NCI-H1930 (cell line): ENCODE data around the gene SDHA.
"Not testable (repeated sequence)": the region's sequence is repeated elsewhere in the genome, so short reads cannot be mapped to it uniquely, and the experiment has no call there.

ENCODE experiments used
- DNase-seq, 2 experiments: peaks; one replicate each; lab custom pipeline; 2025; lab: John Stamatoyannopoulos, UW

Gene SDHA

GRCh38 chr5:198516-199196, 19.5 kb upstream of the SDHA start:
- no peak for DNase-seq

- DNase-seq = no peak
These were observed 18.7 kb upstream of the SDHA start for GRCh38 chr5:199197-199949.

- DNase-seq = no peak
These were observed 18.0 kb upstream of the SDHA start for GRCh38 chr5:199950-200645.

GRCh38 chr5:200985-201384, 17.1 kb upstream of the SDHA start:
- no peak for DNase-seq

- DNase-seq = no peak
These were observed 16.4 kb upstream of the SDHA start for GRCh38 chr5:201672-202071.

- DNase-seq = no peak
These were observed 14.7 kb upstream of the SDHA start for GRCh38 chr5:203246-203930.

DNA sequence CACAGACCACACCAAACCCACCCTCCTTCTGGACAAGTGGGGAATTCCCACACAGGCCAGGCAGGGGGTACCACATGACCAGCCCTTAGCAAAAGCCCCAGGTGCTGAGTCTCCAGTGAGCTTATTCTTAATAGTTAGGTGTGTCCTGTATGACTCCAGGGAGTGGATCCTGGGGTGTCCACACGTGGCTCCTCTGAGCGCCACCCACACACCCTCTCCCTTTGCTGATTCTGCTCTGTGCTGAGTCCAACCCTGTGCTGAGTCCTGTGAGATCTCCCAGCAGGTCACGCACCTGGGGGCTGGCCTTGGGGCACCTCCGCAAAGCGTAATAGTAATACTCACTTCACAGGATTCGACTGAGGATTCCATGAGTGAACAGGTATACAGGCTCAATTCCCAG, 14.1 kb upstream of the SDHA start:
- no peak for DNase-seq

DNA sequence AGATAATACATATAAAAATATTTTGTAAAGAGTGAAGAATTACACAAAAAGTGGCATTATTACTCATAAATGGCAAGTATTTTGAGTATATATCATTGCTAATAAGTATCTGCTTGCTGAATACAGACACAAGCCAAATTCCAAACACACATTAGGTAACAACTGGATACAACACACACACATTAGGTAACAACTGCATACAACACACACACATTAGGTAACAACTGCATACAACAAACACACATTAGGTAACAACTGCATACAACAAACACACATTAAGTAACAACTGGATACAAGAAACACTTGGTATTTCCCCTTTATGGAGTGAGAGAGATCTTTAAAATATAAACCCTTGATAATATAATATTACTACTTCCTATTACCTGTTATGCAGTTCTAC, 13.7 kb upstream of the SDHA start:
- no peak for DNase-seq

DNA sequence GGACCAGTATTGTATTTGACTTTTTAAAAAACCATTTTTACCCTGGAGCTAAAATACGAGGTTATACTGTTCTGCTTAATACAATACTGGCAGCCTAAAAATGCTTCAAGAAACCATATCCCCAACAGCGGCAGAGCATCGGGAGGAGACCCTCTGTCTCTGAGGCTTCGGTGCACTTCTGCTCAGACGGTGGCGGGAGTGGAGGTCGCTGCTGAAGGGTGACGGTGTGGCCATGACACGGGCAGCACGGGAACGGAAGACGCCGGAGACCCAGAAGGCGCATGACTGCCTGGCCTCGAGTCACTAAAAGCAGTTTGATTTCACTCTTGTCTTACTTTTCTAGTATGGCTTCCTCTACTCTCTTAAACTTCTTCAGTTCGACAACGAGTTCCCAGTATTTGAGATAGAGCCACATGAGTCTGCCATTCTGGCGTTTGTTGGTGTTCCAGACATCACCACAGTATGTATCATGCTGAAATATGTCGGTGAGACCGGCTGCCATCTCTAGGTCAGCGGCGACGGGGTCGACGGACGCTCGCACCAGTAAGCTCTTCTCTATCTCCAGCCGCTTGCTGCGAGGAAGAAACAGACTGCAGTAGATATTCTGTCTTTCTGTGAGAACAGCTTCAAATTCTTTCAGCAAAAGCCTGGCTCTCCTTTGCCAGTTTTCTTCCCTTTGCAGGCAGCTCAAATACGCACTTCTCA, 13.0 kb upstream of the SDHA start:
- DNase-seq = no peak

GRCh38 chr5:206406-206805, 11.7 kb upstream of the SDHA start:
- DNase-seq = no peak

- DNase-seq = no peak
These were observed 11.1 kb upstream of the SDHA start for GRCh38 chr5:206927-207536.

- DNase-seq = no peak
These were observed 10.5 kb upstream of the SDHA start for GRCh38 chr5:207599-207998.

GRCh38 chr5:208449-209114, 9.5 kb upstream of the SDHA start:
- DNase-seq = no peak

- DNase-seq = no peak
These were observed 4.2 kb upstream of the SDHA start for GRCh38 chr5:213803-214395.

DNA sequence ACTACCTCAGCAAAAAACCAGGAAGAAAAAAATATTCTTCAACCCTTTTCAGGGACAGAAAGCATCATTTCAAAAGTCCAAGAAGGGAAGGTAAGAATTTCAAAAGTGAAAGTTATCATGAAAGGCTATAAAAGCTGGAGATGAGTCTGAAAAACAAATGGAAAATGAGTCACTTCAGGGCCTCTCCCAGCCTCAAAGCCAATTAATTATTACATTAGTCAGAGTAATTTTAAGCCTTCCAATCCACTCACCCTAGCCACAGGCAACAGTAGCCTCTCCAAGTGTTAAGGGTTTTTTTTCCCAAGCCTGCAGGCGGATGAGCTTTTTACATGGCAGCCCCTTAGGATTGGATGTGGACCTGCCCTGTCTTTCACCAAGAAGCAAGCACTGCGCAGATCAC, 2.9 kb upstream of the SDHA start:
- not testable (repeated sequence) for DNase-seq

DNA sequence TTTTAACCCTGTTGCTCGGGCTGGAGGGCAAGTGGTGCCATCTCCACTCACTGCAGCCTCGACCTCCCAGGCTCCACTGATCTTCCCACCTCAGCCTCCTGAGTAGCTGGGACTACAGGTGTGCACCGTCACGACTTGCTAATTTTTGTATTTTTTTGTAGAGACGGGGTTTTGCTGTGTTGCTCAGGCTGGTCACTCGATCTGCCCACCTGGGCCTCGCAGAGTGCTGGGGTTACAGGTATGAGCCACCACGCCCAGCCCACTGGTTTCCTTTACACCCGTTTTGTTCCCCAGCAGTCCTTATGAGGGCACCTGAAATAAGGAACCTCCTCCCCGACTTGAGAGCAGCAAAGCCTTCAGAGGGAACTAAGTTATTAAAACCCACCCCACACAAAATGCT, 2.0 kb upstream of the SDHA start:
- DNase-seq = not testable (repeated sequence)

DNA sequence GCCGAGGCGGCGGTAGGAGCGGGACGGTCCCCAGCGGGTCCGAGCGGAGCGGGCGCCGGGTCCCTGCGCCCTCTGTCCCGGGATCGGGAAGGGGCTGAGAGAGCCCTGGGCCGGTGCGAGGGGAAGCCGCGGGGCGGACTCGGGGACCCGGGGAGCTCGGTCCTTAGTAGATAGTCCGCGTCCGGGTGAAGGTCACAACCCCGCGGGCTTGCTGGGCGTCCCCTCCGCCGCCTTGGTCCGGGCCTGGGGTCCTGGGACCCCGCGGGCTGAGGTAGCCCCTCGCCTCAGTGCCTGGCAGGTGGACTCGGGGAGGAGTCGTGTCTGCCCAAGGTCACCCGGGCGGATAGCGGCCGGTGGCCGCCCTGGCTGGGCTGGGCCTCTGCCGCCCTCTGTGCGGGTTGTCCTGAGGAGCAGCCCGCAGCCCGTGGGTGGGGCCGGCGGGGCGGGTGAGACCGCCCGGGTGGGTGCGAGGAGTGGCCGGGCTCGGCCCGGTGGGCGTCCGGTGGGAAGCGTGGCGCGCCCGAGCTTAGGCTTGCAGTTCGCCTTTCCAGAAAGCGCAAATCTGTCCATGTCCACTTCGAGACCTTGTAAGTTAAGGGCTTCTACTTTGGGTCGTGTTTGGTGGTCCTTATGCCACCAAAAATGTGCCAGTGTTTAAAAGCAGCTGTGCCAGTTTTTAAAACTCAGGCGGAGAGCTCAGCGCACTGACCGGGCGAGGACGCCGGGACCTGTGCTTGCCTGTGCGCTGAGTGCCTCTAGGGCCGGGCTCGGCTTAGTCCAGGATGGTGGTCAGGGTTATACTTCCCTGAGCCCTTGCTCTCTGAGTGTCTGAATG, 554 bp downstream of the SDHA start:
- DNase-seq = peak; percentile 30 to 60

- no peak for DNase-seq
These were observed 1.3 kb downstream of the SDHA start for GRCh38 chr5:219460-219863.

DNA sequence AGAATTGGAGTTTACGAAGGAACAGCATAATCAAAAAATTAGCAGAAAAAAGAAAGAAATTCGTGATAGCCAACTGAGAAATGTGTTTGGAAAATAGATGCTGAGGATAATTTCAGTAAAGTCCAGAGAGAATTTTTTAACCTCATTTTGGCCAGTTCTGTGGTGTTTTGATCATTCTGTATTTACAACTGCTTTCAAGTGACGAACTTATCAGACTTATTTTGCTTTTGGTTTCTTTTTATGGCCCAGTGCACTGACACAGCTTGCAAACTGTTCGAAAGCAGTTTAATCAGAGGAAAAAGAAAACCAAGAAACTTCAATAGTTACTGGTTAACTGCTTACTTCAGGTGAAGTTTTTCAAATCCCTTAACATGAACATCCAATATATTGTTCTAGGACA, 1.9 kb downstream of the SDHA start:
- DNase-seq = no peak
